ENCODE data around the gene MYH7.

DNA sequence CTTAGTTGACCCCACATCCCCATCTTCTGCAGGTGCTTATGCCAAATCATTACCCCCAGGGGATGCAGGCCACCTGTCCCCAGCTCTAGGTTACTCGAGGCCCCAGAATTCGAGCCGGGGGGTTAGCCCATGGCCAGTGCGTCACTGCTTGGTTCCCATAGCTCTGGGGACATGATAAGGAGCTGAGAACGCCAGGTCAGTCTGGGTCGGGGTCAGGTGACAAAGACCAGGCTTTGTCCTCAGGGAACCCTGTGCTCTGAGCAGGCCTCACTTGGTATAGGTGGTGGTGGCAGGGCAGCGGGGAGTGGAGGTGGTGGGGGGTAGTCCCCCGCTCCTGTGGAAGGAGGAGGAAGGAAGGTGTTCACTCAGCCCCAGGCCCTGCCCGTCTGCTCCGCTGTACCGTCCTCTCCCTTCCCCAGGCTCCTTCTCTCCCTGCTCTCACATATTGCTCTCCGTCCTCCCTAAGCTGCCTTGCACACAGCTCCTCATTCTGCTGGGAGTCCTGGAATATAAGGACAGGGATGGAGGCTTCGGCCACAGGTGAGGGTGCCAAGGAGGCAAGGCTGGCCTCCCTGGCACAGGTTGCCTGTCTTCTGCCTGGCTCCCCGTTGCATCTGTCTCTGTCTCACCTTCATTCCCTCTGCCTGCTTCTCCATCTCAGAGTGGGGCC lies 25.4 kb downstream of the MYH7 start:
- TF ChIP-seq POLR2AphosphoS5 (IDR thresholded peaks at IDR 0.05; ENCODE audit: low read depth, low read length): no peak
- no peak for TF ChIP-seq POLR2A (IDR thresholded peaks at IDR 0.05; ENCODE audit: low read depth, low read length)
- TF ChIP-seq TAF1 (IDR thresholded peaks at IDR 0.05; ENCODE audit: low read depth, low read length): no peak
- no peak for TF ChIP-seq SPI1 (IDR thresholded peaks at IDR 0.05; ENCODE audit: low read depth, low read length)
- no peak for TF ChIP-seq PAX5 (IDR thresholded peaks at IDR 0.05; ENCODE audit: insufficient read depth, low read length, severe bottlenecking)
